ENCODE results near the gene PIK3R1. TPM values are rescaled to one million over a fixed set of nuclear protein-coding genes. Genes with fewer than 3 reads are reported as not detected.

The PIK3R1 gene
- total RNA-seq, 1 experiment from 2014 or later, result 11.3 TPM

DNA sequence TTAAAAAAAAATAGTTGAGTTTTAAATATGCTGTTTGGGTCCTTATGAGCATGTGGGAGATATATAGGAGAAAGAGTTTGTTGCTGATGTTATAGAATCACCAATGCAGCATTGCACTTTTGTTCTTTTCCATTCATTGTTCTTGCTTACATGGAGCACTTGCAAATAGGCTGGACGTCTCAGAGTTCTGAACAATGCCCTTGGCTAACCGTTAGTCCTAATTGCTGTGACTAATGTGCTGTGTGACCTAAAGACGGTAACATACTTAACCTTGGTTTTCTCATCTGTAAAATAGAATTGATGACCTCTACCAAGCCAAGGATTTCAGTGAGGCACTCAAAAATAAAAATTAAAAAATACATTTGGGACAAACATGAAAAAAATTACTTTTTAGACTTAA lies 29.8 kb downstream of the PIK3R1 start:
- no peak overlapping the region for H2BK12ac ChIP-seq (ENCODE audit: insufficient read length, low read depth, low read length)
- H3K27me3 ChIP-seq (ENCODE audit: insufficient read depth, low read length), result no peaks in the 10 kb centered on the region
- no peak overlapping the region for H4K91ac ChIP-seq (ENCODE audit: insufficient read length, low read depth, low read length)
- Mint-ChIP-seq H3K9me3 (no peaks in the 10 kb centered on the region), H3K36me3 (ENCODE audit: insufficient read depth in 1 of 3, low read depth in 3 of 3) (no peaks in the 10 kb centered on the region), H3K4me1 (peaks cover 15 to 24% of the 10 kb centered on the region in 2 experiments), H3K27me3 (ENCODE audit: low read depth) (no peaks in the 10 kb centered on the region), H3K4me3 (no peak overlapping the region), H3K27ac (no peak overlapping the region)
- H2AFZ ChIP-seq (ENCODE audit: low read length), result no peak overlapping the region
- H3K4me2 ChIP-seq (ENCODE audit: insufficient read depth, insufficient read length, low read length), result no peak overlapping the region
- no peak for DNase-seq
- H2AK5ac ChIP-seq (ENCODE audit: insufficient read length, low read length), result no peak overlapping the region
- H3K79me1 ChIP-seq (ENCODE audit: insufficient read depth, low read depth, low read length, poor library complexity, severe bottlenecking), result no peaks in the 10 kb centered on the region
- no peaks in the 10 kb centered on the region for H3K79me2 ChIP-seq (ENCODE audit: insufficient read depth, low read length)
- H3K56ac ChIP-seq (ENCODE audit: insufficient read length, low read depth, low read length), result no peak overlapping the region
- H3K4me1 ChIP-seq (ENCODE audit: insufficient read depth, low read length), result no peaks in the 10 kb centered on the region; the same call in 1 of the 2 replicates
- WGBS (ENCODE audit: extremely low coverage, insufficient read length, low lambda C conversion rate), result no CpG with 5 or more reads among the region's 3 CpGs
- no peaks in the 10 kb centered on the region for H4K20me1 ChIP-seq (ENCODE audit: control insufficient read depth, insufficient read depth, insufficient read length)
- H3K4ac ChIP-seq (ENCODE audit: low read depth, low read length), result no peak overlapping the region
- H4K8ac ChIP-seq (replicated peaks; ENCODE audit: insufficient read length, low read depth, low read length), result no peak overlapping the region
- no peak overlapping the region for H3K9ac ChIP-seq (ENCODE audit: extremely low read depth, insufficient read length, low read length)
- H3K14ac ChIP-seq (ENCODE audit: insufficient read depth, low read length), result no peak overlapping the region
- H2BK20ac ChIP-seq (ENCODE audit: low read depth, low read length, poor library complexity, severe bottlenecking), result no peak overlapping the region
- TF ChIP-seq, protein P1, sequence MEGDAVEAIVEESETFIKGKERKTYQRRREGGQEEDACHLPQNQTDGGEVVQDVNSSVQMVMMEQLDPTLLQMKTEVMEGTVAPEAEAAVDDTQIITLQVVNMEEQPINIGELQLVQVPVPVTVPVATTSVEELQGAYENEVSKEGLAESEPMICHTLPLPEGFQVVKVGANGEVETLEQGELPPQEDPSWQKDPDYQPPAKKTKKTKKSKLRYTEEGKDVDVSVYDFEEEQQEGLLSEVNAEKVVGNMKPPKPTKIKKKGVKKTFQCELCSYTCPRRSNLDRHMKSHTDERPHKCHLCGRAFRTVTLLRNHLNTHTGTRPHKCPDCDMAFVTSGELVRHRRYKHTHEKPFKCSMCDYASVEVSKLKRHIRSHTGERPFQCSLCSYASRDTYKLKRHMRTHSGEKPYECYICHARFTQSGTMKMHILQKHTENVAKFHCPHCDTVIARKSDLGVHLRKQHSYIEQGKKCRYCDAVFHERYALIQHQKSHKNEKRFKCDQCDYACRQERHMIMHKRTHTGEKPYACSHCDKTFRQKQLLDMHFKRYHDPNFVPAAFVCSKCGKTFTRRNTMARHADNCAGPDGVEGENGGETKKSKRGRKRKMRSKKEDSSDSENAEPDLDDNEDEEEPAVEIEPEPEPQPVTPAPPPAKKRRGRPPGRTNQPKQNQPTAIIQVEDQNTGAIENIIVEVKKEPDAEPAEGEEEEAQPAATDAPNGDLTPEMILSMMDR (conservative IDR thresholded peaks at IDR 0.05), result no peak
- H4K5ac ChIP-seq (ENCODE audit: insufficient read length, low read depth, low read length), result no peak overlapping the region
- no peak overlapping the region for H3K27ac ChIP-seq (ENCODE audit: insufficient read length, low read depth, low read length)
- no peaks in the 10 kb centered on the region for H3K9me3 ChIP-seq (ENCODE audit: control insufficient read depth, low read depth, low read length)
- H2BK120ac ChIP-seq (ENCODE audit: low read depth, low read length, poor library complexity, severe bottlenecking), result no peak overlapping the region
- H3K23me2 ChIP-seq (ENCODE audit: insufficient read length, low read depth, low read length, poor library complexity, severe bottlenecking), result no peaks in the 10 kb centered on the region
- H2BK15ac ChIP-seq (ENCODE audit: low read depth, low read length), result no peak overlapping the region
- no peak overlapping the region for H3K18ac ChIP-seq (ENCODE audit: insufficient read length, low read depth, low read length)
- H3K23ac ChIP-seq (ENCODE audit: insufficient read length, low read depth, low read length), result no peak overlapping the region
- no peak overlapping the region for H3T11ph ChIP-seq (ENCODE audit: low read length)
- H2BK5ac ChIP-seq (ENCODE audit: insufficient read length, low read length), result no peak overlapping the region

All from H9 (cell line).